NCI-H524 treated with DMSO at 0.1 percent for 48 hours (cell line): ENCODE results near the gene KRT3.

Source experiments
- DNase-seq: peaks from one replicate; lab custom pipeline; 2025; lab: John Stamatoyannopoulos, UW

KRT3 gene

GRCh38 chr12:52813885-52814709 is 18.2 kb upstream of the KRT3 start, which contains the start of gene KRT4:
Gene KRT4, minus strand, starts transcription at chr12:52814116. Its CDS starts 58 bp downstream, at chr12:52814058.
- DNase-seq = no peak

GRCh38 chr12:52813203-52813819 is 17.4 kb upstream of the KRT3 start:
- DNase-seq = no peak

DNA sequence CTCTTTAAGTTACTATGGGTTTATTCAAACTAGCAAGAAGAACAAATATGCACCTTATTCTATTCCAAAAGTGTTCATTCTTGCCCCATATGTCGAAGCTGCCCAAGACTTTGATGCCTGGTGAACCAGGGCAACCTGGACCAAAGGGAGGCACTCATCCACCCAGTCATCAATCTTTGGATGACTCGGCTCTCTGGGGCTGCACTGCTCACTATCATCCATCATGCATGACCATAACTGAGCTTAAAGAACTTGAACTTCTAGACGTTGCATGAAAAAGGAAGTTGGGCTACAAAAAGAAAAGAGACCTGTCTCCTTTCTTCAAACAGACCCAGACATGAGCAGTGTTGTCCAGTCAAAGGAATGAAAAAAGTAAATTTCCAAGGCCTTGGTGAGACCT is 16.8 kb upstream of the KRT3 start:
- no peak for DNase-seq

GRCh38 chr12:52812073-52812400 is 16.1 kb upstream of the KRT3 start:
- no peak for DNase-seq

DNA sequence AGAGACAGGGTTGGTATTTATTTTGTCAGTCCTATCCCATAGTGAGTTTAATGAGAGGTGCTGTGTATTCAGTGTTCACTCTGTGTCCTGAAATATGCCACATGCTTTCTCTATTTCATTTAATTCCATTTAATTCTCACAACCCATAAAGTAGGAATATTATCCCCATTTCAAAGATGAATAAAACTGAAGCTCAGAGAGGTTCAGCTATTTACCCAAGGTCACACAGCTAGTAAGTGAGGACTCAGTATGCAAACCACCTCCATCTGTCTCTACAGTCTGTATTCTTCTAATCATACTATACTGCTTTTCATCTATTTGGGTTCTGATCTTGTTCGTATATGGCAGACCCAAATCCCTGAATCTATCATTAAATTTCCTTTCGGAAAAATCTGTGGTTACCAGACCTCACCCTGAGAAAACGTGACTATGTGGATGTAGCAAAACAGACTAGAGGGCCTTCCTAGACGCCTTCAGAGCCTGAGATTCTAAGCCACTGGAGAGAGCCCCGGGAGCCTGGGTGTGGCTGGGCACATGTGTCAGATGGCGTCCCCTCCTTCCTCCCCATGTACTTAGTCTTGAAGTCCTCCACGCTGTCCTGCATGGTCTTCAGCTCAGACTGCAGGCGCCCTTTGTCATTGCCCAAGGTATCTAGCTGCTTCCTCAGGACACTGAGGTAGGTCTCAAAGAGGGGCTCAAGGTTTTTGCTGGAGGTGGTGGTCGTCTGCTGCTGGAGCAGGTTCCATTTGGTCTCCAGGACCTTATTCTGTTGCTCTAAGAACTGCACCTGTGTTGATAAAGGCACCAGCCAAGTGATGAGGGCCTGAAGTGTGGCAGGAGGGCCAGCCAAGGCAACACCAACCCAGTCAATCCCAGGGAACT is 15.5 kb upstream of the KRT3 start:
- DNase-seq = no peak

- no peak for DNase-seq
Observed at GRCh38 chr12:52810554-52810953, 14.6 kb upstream of the KRT3 start.

- no peak for DNase-seq
Observed at GRCh38 chr12:52809166-52809565, 13.2 kb upstream of the KRT3 start.

DNA sequence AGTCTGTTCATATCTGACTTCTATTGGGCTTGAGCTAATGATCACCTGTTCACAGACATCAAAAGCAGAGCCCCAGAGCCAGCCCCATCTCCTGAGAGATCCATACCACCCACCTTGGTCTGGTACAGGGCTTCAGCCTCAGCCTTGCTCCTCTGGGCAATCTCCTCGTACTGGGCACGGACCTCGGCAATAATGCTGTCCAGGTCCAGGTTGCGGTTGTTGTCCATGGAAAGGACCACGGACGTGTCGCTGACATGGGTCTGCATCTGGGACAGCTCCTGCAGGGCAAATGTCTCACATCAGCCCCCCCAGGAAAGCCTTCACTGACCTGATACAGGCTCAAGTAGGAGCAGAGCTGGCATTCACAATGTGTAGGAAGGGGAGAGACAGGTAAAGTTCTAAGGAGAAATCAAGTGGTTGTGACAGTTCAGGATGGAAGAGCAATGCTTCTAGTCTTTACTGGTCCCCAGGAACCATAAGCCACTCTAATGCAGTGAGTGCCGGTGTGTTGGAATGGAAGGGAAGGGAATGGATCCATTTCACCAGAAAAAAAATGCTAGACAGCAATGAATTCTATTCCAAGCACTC is 12.8 kb upstream of the KRT3 start:
- no peak for DNase-seq

DNA sequence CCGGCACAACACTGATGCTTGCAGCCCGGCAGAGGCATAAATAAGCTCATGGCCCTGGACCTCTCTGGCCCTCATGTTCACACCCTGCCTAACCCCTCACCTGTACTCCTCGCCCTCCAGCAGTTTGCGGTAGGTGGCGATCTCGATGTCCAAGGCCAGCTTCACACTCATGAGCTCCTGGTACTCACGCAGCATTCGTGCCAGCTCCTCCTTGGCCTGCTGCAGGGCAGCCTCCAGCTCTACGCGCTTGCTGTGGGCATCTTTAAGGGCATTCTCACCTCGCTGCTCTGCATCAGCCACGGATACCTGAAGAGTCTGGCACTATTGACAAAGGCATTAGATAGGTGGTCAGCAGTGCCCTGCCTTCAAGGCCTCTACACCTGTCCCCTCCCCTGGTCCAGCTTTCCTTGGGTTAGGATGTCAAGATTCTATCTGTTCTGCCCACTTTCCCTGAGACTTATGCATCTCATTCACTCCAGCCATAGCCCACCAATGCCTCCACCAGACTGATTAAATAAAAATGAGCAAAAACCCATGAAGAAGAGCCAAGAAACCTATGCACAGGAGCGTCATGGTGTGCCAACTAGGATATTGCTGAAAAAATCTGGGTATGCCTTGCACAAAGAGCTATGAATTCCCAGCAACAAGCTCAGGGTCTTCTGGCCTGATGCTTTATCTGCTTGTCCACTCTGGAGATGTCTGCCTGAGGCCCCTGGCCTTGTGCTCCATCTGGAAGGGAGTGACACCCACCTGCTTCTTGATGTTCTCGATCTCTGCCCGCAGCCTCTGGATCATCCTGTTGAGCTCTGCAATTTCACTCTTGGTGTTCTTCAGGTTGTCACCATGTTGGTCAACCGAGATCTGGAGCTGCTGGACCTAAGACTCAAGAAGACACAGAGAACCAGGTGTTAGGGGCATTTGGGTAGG is 11.9 kb upstream of the KRT3 start:
- DNase-seq = no peak

DNA sequence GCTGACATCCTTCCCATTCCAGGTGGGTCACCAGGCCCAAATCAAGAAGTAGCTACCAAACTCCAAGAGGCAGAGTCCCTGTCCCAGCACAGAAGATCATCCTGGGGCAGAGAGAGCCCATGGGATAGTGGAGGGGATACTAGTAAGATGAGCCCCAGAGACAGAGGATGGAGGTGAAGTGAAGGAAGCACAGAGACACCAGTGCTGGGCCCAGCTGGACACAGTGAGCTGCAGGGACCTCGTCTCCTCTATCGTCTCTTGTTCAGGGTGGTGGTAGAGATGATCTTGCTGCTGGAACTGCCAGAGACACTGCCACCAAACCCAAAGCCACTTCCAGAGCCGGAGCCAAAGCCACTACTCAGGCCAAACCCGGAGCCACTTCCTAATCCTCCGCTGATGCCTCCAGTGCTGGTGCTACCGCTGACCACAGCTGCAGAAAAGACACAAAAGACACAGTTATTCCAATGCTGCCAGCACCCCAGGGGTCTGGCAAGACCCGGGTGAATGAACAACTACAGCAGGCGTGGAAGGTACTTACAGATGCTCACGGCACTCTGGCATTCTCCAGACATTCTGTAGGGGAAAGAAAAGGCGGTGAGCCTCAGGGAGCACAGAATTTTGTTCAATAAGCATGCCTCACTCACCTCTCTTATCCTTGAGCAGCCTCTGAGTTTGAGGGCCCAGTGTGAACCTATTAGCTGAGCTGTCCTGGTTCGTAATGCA is 11.1 kb upstream of the KRT3 start:
- no peak for DNase-seq

GRCh38 chr12:52806169-52806811 is 10.4 kb upstream of the KRT3 start:
- no peak for DNase-seq

- DNase-seq = no peak
Observed at GRCh38 chr12:52805739-52806138, 9.8 kb upstream of the KRT3 start.

GRCh38 chr12:52805000-52805399 is 9.1 kb upstream of the KRT3 start:
- DNase-seq = no peak

DNA sequence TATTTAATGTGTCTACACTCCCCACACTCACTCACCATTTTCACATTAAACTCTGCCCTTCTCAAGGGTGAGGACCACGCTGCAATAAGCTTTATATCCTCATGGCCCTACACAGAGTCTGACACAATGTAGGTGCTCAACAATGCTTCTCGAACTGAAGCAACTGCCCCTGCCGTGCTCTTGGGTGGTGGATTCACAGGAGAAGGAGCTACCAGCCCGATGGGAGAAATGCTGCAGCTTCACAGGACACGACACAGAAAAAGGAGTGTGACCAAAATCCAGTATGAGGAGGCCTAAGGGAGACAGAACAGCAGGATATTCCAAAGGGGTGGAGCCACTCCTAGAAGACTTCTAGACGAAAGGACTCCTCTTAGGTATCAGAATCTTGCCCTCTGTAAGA is 6.5 kb upstream of the KRT3 start:
- no peak for DNase-seq

- DNase-seq = no peak
Observed at GRCh38 chr12:52801773-52802172, 5.9 kb upstream of the KRT3 start.

GRCh38 chr12:52800259-52800917 is 4.5 kb upstream of the KRT3 start:
- DNase-seq = no peak

DNA sequence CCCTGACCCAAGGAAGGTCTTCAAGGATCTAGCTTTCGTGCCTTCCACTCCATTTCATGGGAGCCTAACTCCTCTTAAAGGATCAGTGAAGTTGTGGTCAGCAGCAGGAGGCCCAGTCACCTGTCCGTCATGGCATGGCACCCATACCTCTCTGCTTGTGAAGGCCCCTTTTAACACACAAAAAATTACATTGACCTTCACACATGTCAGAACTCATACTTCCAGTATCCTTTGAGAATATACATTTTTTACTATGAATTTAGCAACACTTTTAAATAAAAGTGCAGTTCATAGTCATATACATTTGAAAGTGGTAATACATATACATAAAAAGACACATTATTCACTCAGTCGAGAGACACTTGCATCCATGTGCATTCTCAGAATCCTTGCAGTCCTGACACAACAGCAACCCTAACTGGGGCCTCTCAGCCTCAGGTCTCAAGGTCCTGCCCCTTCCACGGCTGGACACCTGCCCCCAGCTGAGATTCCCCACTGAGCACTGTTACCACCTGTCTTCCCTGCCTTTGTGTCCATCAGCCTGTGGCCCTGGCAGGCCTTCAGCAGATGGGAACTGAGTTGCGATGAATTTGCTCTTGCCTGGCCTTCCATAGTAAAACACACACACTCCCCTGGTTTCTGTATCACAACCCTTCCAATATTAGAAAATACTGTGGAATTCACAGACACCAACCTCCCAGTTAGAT is 3.7 kb upstream of the KRT3 start:
- DNase-seq = no peak

DNA sequence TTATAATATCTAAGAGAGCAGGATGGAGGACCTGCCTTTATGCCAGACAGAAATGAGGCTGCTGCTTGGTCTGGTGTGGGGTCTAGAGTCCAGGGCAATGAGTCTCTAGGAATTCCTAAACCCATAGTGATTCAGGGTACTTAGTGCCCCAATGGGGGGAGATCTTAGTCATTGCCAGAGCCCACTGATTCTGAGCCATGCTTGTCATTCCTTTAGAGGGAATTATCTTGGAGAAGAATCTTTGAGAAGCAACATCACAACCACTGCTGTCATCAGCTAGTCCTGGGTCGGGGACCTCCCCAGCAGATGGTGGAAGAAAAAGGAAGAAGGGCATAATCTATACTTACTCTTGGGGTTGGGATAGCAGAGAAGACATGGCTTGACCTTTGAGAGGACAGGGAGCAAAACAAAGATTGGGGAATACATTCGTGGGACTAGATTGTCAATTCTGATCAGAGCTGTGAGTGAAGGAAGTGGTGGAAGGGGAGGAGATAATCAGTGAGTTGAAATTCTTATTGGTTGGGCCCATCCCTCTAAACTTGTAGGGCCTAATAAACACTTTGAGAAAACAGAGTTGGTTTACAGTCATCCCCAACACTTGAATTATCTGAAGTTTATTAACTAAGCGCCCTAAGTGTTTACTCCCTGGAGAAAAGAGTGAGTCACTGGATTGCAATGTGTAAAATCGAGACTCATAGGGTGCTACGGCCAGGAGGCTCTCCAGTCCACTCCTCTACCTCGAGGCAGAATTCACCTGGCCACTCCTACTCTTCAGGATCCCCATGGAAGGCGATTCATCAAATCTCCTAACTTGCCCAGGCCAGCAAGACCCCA is 3.0 kb upstream of the KRT3 start:
- no peak for DNase-seq
